H9 (cell line): ENCODE data around the gene ST8SIA5. TPM values are rescaled to one million over a fixed set of nuclear protein-coding genes. Genes with fewer than 3 reads are reported as not detected.

Experiments
- DNase-seq: peaks from one replicate; pipeline ENCODE4 v3.0.0-alpha.2; 2017
- H2AFZ ChIP-seq: one replicate; pipeline ENCODE4 v1.6.1; 2013; ENCODE audit warnings: mild to moderate bottlenecking, low read length, control low read depth, moderate library complexity
- H2AK5ac ChIP-seq: 2 replicates; pipeline ENCODE4 v1.6.1; 2013; ENCODE audit warnings: low read length, control low read depth, mixed read lengths; ENCODE audit not compliant: insufficient read length
- H2BK120ac ChIP-seq: one replicate; pipeline ENCODE4 v1.6.1; 2013; ENCODE audit warnings: low read depth, mild to moderate bottlenecking, low read length, control low read depth, inconsistent platforms; ENCODE audit not compliant: poor library complexity, severe bottlenecking
- H2BK12ac ChIP-seq: 2 replicates; pipeline ENCODE4 v1.6.1; 2013; ENCODE audit warnings: low read length, control low read depth, mixed read lengths, low read depth; ENCODE audit not compliant: insufficient read length
- H2BK15ac ChIP-seq: 2 replicates; pipeline ENCODE4 v1.6.1; 2013; ENCODE audit warnings: low read depth, low read length, control low read depth
- H2BK20ac ChIP-seq: one replicate; pipeline ENCODE4 v1.6.1; 2013; ENCODE audit warnings: low read depth, mild to moderate bottlenecking, low read length, control low read depth, inconsistent platforms; ENCODE audit not compliant: poor library complexity, severe bottlenecking
- H2BK5ac ChIP-seq: 2 replicates; pipeline ENCODE4 v1.6.1; 2013; ENCODE audit warnings: low read length, control low read depth, mixed read lengths; ENCODE audit not compliant: insufficient read length
- H3K14ac ChIP-seq: 2 replicates; pipeline ENCODE4 v1.6.1; 2013; ENCODE audit warnings: low read length, control low read depth; ENCODE audit not compliant: insufficient read depth
- H3K18ac ChIP-seq: 2 replicates; pipeline ENCODE4 v1.6.1; 2013; ENCODE audit warnings: low read depth, mild to moderate bottlenecking, mixed read lengths, low read length, control low read depth; ENCODE audit not compliant: insufficient read length
- H3K23ac ChIP-seq: 2 replicates; pipeline ENCODE4 v1.6.1; 2013; ENCODE audit warnings: low read length, control low read depth, mixed read lengths, low read depth; ENCODE audit not compliant: insufficient read length
- H3K23me2 ChIP-seq: 2 replicates; pipeline ENCODE4 v1.6.1; 2013; ENCODE audit warnings: low read depth, mild to moderate bottlenecking, mixed read lengths, low read length, control low read depth; ENCODE audit not compliant: insufficient read length, poor library complexity, severe bottlenecking
- H3K27ac ChIP-seq: 2 replicates; pipeline ENCODE4 v1.5.1; 2013; ENCODE audit warnings: low read length, control low read depth, mixed read lengths, low read depth; ENCODE audit not compliant: insufficient read length
- H3K27me3 ChIP-seq: 2 replicates; pipeline ENCODE4 v1.6.1; 2013; ENCODE audit warnings: low read length, control low read depth, inconsistent platforms; ENCODE audit not compliant: insufficient read depth
- H3K4ac ChIP-seq: 2 replicates; pipeline ENCODE4 v1.6.1; 2013; ENCODE audit warnings: low read depth, mild to moderate bottlenecking, control low read depth, inconsistent platforms, low read length, moderate library complexity
- H3K4me1 ChIP-seq: 2 replicates; pipeline ENCODE4 v1.6.1; 2013; ENCODE audit warnings: low read length, control low read depth, inconsistent platforms; ENCODE audit not compliant: insufficient read depth
- H3K4me2 ChIP-seq: 2 replicates; pipeline ENCODE4 v1.6.1; 2013; ENCODE audit warnings: low read length, control low read depth, mixed read lengths; ENCODE audit not compliant: insufficient read length, insufficient read depth
- H3K56ac ChIP-seq: 2 replicates; pipeline ENCODE4 v1.6.1; 2013; ENCODE audit warnings: low read depth, mild to moderate bottlenecking, mixed read lengths, low read length, control low read depth; ENCODE audit not compliant: insufficient read length
- H3K79me1 ChIP-seq: 2 replicates; pipeline ENCODE4 v1.6.1; 2013; ENCODE audit warnings: low read depth, mild to moderate bottlenecking, moderate library complexity, low read length, control low read depth, inconsistent platforms; ENCODE audit not compliant: insufficient read depth, poor library complexity, severe bottlenecking
- H3K79me2 ChIP-seq: 2 replicates; pipeline ENCODE4 v1.6.1; 2013; ENCODE audit warnings: low read length, control low read depth, inconsistent platforms; ENCODE audit not compliant: insufficient read depth
- H3K9ac ChIP-seq: 2 replicates; pipeline ENCODE4 v1.6.1; 2013; ENCODE audit warnings: low read length, control low read depth, mixed read lengths; ENCODE audit not compliant: insufficient read length; ENCODE audit errors: extremely low read depth
- H3K9me3 ChIP-seq: one replicate; pipeline ENCODE4 v1.6.1; 2013; ENCODE audit warnings: low read depth, low read length, inconsistent platforms; ENCODE audit not compliant: control insufficient read depth
- H3T11ph ChIP-seq: one replicate; pipeline ENCODE4 v1.6.1; 2013; ENCODE audit warnings: mild to moderate bottlenecking, low read length, control low read depth, inconsistent platforms
- H4K20me1 ChIP-seq: one replicate; pipeline ENCODE4 v1.6.1; 2013; ENCODE audit not compliant: control insufficient read depth, insufficient read length, insufficient read depth
- H4K5ac ChIP-seq: 2 replicates; pipeline ENCODE4 v1.6.1; 2013; ENCODE audit warnings: low read depth, mild to moderate bottlenecking, mixed read lengths, low read length, control low read depth; ENCODE audit not compliant: insufficient read length
- H4K8ac ChIP-seq: replicated peaks from 2 replicates; pipeline ENCODE4 v1.6.1; 2013; ENCODE audit warnings: low read length, control low read depth, mixed read lengths, low read depth; ENCODE audit not compliant: insufficient read length
- H4K91ac ChIP-seq: 2 replicates; pipeline ENCODE4 v1.6.1; 2013; ENCODE audit warnings: low read depth, mild to moderate bottlenecking, moderate library complexity, mixed read lengths, low read length, control low read depth; ENCODE audit not compliant: insufficient read length
- H3K27ac Mint-ChIP-seq, 3 experiments: 2 replicates in 2 of 3; 3 replicates in 1 of 3; pipeline ENCODE4 v1.8.0; 2020 to 2021; ENCODE audit warnings: mixed read lengths in 3 of 3, mild to moderate bottlenecking in 1 of 3, moderate library complexity in 1 of 3
- H3K27me3 Mint-ChIP-seq: 2 replicates; pipeline ENCODE4 v1.8.0; 2021; ENCODE audit warnings: low read depth, mild to moderate bottlenecking, moderate library complexity, mixed read lengths
- H3K36me3 Mint-ChIP-seq, 3 experiments: 2 replicates in 2 of 3; 3 replicates in 1 of 3; pipeline ENCODE4 v1.8.0; 2020 to 2021; ENCODE audit warnings: low read depth in 3 of 3, mixed read lengths in 3 of 3; ENCODE audit not compliant: insufficient read depth in 1 of 3
- H3K4me1 Mint-ChIP-seq, 2 experiments: 2 replicates each; pipeline ENCODE4 v1.8.0; 2020; ENCODE audit warnings: mixed read lengths in 2 of 2
- H3K4me3 Mint-ChIP-seq, 2 experiments: 2 replicates in 1 of 2; 3 replicates in 1 of 2; pipeline ENCODE4 v1.8.0; 2020 to 2021; ENCODE audit warnings: mild to moderate bottlenecking in 2 of 2, mixed read lengths in 2 of 2, moderate library complexity in 1 of 2
- H3K9me3 Mint-ChIP-seq, 2 experiments: 2 replicates in 1 of 2; 3 replicates in 1 of 2; pipeline ENCODE4 v1.8.0; 2020; ENCODE audit warnings: mild to moderate bottlenecking in 2 of 2, mixed read lengths in 2 of 2, moderate library complexity in 1 of 2
- CTCF ChIP-seq: fragments of 200-600 bp; sonication (generic); conservative IDR thresholded peaks from 3 replicates; pipeline ENCODE4 v1.8.0; 2021; ENCODE audit warnings: antibody characterized with exemption, mild to moderate bottlenecking
- WGBS: extraction: QIAGEN DNeasy Blood & Tissue Kit; methylation state at CpG from one replicate; pipeline ENCODE4 v1.1.7; 2013; ENCODE audit warnings: missing lambda C conversion rate, low lambda C conversion rate, mixed read lengths; ENCODE audit not compliant: insufficient read length; ENCODE audit errors: extremely low coverage; 5-methylcytosine and 5-hydroxymethylcytosine counted together
- total RNA-seq: library from RNA; stranded (reverse); gene quantifications from 2 replicates; pipeline ENCODE4 v1.2.1, GENCODE V29; 2021

The ST8SIA5 gene
- total RNA-seq, 1 experiment from 2014 or later: 0.63 TPM

- H3K4me3 Mint-ChIP-seq: no peak overlapping the region
- Histone ChIP-seq H3K4me2 (no peak overlapping the region), H3K14ac (no peak overlapping the region), H2AFZ (no peak overlapping the region), H4K20me1 (no peaks in the 10 kb centered on the region), H3K18ac (no peak overlapping the region), H3K23me2 (no peaks in the 10 kb centered on the region), H2AK5ac (no peak overlapping the region), H2BK120ac (no peak overlapping the region), H3T11ph (no peak overlapping the region), H3K27me3 (no peaks in the 10 kb centered on the region), H2BK12ac (no peak overlapping the region), H2BK15ac (no peak overlapping the region), H2BK20ac (no peak overlapping the region), H4K8ac (no peak overlapping the region), H3K9ac (no peak overlapping the region), H3K56ac (no peak overlapping the region), H4K91ac (no peak overlapping the region), H3K79me2 (no peaks in the 10 kb centered on the region), H3K9me3 (peaks cover 8% of the 10 kb centered on the region), H3K27ac (peak overlapping the region; percentile 7), H2BK5ac (no peak overlapping the region), H3K79me1 (no peaks in the 10 kb centered on the region), H3K23ac (no peak overlapping the region), H4K5ac (no peak overlapping the region), H3K4me1 (no peaks in the 10 kb centered on the region; the same call in 1 of the 2 replicates), H3K4ac (no peak overlapping the region)
- DNase-seq: peak; percentile 45
- H3K36me3 Mint-ChIP-seq: peaks cover 11 to 16% (median 16%) of the 10 kb centered on the region in 3 experiments
- peak; percentile 52 for TF ChIP-seq CTCF
- no peaks in the 10 kb centered on the region; the same call in 1 of the 2 replicates for H3K27me3 Mint-ChIP-seq
- H3K27ac Mint-ChIP-seq: no peak overlapping the region
- no CpG with 5 or more reads among the region's 3 CpGs for WGBS
- peaks cover 12 to 13% of the 10 kb centered on the region in 2 experiments for H3K9me3 Mint-ChIP-seq
- peaks cover 10 to 15% of the 10 kb centered on the region in 2 experiments for H3K4me1 Mint-ChIP-seq
These were observed 36.7 kb upstream of the ST8SIA5 start for GRCh38 chr18:46793565-46793964.
